Stimulated activated naive CD4-positive, alpha-beta T cell treated with Interleukin-2 at 50 U/mL for 16 hours (primary cell): Measurements from ENCODE around the gene MAST2.
"Not testable (repeated sequence)": the region's sequence is repeated elsewhere in the genome, so short reads cannot be mapped to it uniquely, and the experiment has no call there.

Experiments used
- DNase-seq: peaks from one replicate; lab custom pipeline; 2025; lab: John Stamatoyannopoulos, UW

Gene MAST2

DNA sequence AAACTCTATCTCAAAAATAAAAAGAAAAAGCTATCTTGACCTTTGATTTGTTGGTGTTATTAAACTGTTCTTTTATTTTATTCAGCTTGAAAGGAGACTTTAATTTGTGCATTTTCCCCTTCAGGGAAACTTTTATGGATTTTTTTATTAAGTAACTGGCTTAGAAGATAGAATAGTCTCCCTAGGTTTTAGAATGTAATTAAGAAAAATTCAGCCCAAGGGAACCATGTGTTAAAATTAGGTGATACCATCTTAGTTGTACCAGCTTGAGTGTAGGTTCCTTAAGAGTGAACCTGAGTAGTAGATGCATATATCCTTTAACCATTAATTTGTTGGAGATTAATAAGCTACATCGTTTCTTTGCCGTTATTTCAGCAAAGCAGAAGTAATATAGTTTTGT, 11.4 kb downstream of the MAST2 start:
- DNase-seq, result no peak

DNA sequence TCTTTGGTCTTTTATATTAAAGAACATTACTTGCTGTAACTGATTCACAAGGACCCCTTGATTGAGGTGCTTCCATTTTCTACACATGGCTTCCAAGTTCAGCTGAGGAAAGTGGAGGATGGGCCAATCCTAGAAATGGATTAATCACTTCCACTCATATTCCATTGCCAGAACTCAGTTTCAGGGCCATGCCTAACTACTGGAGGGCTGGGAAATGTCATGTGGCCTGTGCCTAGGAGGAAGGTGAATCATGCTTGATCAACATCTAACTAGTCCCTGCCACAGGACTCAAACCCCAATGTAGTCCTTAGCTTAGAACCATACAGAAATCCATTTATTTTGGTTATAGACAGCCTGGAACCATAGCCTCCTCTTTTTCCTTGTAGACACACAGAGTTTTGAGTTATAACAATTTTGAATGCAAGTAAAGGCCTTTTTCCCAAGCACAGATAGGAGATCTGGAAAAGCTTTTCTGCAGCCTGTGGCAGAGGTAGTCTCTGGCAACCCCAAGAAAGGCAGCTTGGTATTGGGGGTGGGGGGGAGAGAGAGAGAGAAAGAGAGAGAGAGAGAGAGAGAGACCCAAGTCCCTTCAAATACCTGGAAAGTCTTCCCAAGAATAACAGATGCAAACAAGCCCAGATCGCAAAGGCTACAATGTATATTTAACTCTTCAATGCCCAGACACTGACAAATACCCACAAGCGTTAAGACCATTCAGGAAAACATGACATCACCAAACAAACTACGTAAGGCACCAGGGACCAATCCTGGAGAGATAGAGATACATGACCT, 12.5 kb downstream of the MAST2 start:
- DNase-seq, result no peak

DNA sequence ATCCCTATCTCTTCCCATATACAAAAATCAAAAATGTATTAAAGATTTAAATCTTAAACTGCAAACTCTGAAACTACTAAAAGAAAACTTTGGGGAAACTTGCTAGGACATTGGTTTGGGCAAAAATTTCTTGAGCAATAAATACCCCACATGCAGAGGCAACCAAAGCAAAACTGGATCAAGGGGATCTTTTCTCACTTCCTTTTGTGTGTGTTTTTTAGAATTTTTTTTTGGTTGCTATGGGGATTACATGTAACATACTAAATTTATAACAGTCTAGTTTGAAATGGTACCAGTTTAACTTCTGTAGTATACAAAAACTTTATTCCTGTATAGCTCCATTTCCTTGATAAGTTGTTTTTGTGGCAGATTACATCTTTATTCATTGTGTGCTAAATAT, 16.8 kb downstream of the MAST2 start:
- no peak for DNase-seq

DNA sequence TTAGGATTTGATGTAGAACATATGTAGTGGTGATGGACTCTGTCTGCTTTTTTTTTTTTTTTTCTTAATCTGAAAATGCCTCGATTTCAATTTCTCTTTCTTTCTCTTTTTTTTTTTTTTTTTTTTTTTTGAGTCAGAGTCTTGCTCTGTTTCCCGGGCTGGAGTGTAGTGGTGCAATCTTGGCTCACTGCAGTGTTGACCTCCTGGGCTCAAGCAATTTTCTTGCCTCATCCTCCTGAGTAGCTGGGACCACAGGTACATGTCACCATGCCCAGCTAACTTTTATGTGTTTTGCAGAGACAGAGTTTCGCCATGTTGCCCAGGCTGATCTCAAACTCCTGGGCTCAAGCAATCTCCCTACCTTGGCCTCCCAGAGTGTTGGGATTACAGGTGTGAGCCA, 17.4 kb downstream of the MAST2 start:
- DNase-seq, result no peak

DNA sequence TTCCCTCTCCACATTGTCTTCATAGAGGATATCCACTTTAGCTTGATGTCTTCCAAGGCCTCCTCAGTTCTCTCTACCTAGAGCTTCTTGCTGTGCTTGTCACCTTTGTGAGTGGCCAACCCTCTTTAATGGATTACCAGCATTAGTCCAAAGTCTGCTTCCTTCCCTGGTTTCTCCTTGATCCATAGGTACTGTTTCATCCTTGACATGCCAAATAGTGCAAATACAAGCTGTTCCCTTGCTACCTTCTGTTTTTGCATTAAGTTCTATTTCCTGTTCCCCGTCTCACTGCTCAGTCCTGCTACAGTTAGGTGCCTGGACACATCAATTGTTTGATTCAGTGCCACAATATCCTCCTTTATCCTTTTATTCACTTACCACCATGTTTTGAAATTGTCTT, 19.2 kb downstream of the MAST2 start:
- no peak for DNase-seq

DNA sequence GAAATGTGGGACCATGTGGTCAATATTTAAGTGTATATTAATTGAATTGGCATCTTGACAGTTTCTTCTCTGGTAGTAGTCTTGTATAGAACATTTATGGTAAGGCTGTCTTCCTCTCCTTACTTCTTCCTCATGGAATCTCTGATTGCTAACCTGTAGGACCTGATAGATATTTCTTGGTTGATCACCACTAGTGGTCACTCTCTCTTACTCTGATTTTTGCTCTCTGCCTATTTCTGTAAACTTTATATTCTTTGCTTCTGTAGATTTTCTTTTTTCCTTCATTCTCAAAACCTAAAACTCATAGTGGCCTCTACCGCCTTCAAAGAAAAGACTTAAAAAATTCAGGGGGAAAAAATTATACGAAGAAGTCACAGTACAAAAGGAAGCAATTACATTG, 21.2 kb downstream of the MAST2 start:
- no peak for DNase-seq

DNA sequence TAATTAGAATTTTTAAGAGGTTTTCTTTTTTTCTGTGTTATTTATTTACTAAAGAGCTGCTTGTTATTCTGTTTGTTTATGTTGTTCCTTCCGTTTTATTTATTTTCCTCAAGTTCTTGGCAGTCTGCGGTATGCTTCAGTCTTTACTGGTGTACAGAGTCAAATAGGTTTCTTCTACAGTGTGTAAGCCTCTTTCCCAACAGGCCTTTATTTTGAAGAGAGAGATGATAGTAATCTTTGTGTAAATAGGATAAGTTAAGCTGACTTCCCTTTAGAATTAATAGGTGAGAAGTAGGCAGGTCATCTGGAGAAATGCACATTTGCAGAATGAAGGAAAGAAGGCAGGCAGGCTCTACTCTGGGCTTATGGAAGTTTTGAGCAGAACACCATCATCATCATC, 23.8 kb downstream of the MAST2 start:
- no peak for DNase-seq

DNA sequence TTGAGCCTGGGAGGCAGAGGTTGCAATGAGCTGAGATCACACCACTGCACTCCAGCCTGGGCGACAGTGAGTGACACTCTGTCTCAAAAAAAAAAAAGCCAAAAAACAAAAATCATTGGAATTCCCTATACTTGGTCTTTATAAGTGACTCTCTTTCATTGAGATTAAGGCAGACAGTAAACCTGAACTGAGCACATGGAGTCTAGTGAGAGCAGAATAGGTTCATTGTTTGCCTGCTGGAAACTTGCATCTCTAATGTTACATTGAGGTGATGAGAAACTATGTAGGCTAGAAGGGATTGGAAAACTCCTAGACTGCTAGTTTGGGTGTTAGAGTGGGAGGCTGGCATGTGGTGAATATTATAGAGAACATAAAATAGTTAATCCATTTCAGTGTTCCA, 25.4 kb downstream of the MAST2 start:
- DNase-seq, result no peak

DNA sequence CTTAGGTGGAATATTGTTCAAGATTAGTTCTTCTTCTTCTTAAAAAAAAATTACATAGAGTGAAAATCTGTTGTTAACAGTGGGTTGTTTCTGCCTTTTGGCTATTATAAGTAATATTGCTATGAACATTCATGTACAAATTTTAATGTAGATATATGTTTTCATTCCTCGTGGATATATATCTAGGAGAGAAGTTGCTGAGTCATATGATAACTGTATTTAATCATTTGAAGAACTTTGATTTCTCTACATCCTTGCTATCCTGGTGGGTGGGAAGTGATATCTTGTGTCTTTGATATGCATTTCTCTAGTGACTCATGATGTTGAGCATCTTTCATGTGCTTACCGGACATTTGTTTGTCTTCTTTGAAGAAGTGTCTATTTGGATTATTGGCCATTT, 29.9 kb downstream of the MAST2 start:
- DNase-seq, result no peak

DNA sequence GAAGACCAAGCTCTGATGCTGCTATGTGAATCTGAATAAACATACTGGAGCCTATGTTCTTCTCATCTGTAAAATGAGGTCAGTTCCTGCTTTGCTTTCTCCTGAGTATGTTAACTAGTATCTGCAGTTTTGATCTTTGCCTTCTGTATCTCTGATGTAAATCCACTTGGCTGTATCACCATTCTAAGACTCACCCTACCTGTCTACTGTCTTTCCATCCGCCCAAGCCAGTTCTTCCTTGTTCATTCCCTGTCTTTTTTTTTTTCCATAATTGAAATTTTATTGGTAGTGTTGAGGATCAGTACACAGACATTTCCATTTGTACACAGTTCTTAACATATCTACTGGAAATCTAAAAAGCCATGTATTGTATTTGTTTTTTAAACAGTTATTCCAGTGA, 31.3 kb downstream of the MAST2 start:
- DNase-seq, result no peak

DNA sequence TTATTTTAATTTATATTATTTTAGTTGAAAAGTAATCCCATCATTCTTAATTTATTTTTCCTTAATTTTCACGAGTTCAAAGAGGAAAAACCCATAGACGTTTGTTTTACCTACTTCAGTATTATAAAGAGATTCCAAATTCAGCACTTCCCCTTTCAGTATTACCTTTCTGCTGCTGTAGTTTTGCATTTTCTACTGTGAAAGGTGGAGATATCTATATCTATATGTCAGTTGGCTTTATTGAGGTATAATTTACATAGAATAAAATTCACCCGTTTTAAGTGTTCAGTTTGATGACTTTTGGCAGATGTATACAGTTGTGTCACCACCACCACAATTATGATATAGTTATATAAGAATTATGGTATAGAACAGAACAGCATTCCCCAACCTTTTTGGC, 33.0 kb downstream of the MAST2 start:
- DNase-seq, result no peak

DNA sequence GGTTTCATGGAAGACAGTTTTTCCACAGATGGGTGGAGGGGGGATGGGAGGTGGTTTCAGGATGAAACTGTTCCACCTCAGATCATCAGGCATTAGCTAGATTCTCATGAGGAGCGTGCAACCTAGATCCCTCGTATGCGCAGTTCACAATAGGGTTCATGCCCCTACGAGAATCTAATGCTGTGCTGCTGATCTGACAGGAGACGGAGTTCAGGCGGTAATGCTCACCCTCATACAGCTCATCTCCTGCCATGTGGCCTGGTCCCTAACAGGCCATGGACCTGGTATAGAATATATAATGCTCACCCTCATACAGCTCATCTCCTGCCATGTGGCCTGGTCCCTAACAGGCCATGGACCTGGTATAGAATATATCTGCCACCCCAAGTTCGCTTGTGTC, 33.4 kb downstream of the MAST2 start:
- not testable (repeated sequence) for DNase-seq

DNA sequence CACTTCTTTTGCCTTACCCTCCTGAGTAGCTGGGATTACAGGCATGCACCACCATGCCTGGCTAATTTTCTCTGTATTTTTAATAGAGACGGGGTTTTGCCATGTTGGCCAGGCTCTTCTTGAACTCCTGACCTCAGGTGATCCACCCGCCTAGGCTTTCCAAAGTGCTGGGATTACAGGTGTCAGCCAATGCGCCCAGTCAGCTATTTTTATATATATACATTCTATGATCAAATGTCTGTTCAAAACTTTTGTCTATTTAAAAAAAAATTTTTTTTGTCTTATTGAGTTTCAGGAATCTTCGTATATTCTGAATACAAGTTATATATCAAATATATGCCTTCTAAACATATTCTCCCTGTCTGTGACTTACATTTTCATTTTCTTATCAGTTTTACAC, 34.9 kb downstream of the MAST2 start:
- DNase-seq, result not testable (repeated sequence)

DNA sequence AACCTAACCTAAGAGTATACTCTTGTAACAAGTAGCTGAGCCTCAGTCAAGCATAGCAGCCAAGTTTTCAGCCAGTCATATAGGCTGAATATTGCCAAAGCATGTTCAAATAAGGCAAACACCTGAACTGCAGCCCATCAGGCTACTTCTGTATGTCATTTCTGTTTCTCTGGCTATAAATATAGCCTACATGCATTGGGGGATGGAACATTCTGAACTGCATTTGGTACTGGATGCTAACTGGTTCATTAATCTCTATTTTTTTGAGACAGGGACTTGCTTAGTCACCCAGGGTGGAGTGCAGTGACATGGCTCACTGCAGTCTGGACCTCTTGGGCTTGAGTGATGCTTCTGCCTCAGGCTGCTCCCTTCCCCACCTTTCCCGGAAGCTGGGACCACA, 37.3 kb downstream of the MAST2 start:
- DNase-seq, result no peak

DNA sequence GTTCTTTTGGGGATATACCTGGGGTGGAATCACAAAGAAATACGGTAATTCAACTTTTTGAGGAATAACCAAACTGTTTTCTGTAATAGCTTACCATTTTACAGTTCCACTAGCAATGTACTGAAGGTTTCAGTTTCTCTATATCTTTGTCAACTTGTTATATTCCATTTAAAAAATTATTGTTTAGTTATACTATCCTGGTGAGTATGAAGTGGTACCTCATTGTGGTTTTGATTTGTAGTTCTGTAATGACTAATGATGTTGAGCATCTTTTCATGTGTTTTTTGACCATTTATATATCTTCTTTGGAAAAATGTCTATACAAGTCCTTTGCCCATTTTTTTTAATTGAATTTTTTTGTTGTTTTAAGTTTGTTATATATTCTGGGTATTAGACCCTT, 39.4 kb downstream of the MAST2 start:
- DNase-seq, result no peak

DNA sequence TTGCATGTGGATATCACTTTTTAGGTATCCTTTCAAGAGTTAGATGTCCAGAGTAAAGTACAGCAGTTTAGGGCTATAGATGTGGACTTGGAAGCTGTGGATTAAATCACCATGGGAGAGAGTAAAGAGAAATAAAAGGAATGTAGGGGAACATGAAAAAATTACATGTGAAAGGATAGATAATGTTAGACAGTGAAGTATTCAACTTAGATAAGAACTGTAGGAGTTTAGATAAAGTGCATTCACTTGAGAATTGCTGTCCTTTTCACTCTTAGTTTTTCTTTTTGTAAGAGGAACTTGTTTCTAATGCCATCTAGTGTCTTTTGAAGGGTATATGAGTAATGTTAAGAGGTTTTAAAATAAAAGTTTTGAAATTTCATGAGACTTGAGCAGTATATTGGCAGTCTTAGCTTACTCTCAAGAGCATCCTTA, 40.1 kb downstream of the MAST2 start:
- DNase-seq, result no peak

DNA sequence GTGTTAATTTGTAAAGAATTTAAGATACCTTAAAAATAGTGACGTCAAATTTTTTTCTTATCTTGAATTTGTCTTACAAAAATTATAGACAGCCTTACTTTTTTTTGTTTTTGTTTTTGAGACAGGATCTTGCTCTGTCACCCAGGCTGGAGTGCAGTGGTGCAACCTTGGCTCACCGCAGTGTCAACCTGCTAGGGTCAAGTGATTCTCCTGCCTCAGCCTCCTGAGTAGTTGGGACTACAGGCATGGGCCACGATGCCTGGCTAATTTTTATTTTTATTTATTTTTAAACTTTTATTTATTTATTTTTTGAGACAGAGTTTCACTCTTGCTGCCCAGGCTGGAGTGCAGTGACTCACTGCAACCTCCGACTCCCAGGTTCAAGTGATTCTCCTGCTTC, 40.6 kb downstream of the MAST2 start:
- DNase-seq, result not testable (repeated sequence)

DNA sequence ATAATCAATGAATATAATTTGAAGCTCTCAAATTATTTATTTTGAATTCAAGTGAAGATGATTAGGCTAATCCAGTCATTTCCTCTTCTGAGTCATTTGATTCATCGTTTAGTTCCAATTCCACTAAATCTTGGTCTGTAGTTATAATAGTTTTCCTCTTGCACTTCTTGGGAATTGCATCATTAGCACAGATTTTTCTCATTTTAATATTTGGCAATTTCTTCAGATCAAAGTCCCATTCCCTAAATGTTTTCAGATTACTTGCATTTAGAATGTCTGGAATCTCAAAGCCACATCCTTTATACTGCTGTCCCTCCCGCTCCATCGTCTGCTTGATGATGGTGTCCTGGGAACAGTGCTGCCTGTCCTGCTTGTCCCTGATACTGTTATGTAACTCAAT, 43.5 kb downstream of the MAST2 start:
- DNase-seq, result no peak

DNA sequence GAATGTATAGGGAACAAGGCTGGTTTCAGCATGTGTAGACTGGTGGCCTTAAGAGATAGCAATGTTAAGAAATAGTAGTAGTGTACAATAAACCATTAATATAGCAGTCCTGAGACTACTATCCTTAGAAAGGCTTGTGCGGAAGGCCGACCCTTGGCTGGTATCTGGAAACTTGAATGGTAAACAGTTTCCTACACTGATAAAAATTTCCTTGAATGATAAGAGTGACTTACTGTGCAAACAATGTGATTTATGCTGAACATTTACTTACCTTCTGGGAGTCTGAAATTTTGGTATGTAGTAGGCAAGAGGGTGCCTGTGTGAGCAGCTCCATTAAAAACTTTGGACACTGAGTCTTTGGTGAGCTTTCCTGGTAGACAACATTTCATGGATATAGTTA, 44.7 kb downstream of the MAST2 start:
- DNase-seq, result no peak

DNA sequence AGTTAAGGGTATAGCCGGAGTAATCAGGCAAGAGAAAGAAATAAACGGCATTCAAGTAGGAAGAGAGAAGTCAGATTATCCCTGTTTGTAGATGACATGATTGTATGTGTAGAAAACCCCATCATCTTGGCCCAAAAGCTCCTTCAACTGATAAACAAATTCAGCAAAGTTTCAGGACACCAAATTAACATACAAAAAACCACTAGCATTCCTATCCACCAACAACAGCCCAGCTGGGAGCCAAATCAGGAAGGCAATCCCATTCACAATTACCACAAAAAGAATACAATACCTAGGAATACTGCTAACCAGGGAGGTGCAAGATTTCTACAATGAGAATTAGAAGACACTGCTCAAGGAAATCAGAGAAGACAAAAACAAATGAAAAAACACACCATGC, 45.3 kb downstream of the MAST2 start:
- DNase-seq, result no peak

DNA sequence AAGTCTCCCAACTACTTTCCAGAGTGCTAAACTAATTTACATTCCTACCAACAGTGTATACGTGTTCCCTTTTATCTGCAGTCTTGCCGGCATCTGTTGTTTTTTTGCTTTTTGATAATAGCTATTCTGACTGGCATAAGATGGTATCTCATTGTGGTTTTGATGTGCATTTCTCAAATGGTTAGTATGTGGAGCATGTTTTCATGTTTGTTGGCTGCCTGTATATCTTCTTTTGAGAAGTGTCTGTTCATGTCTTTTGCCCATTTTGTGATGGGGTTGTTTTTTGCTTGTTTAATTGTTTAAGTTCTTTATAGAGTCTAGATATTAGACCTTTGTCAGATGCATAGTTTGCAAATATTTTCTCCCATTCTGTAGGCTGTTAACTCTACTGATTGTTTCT, 46.6 kb downstream of the MAST2 start:
- no peak for DNase-seq

DNA sequence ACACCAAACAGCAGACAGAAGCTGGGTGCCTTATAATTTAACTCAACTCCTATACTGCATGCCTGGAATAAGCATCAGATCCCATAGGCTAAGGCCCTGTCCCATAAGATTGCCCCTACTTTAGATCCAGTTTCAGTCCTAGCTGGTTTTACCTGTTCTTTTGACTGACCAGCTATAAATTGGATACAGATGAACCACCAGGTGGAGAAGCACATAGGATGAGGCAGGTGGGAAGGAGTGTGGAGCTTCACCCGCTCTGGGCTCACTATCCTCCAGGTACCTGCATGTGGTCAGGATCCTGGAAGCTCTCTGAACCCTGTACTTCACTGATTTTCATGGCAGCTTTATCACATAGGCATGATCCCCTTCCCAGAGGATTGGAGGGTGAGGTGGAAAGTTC, 51.3 kb downstream of the MAST2 start:
- DNase-seq, result no peak

DNA sequence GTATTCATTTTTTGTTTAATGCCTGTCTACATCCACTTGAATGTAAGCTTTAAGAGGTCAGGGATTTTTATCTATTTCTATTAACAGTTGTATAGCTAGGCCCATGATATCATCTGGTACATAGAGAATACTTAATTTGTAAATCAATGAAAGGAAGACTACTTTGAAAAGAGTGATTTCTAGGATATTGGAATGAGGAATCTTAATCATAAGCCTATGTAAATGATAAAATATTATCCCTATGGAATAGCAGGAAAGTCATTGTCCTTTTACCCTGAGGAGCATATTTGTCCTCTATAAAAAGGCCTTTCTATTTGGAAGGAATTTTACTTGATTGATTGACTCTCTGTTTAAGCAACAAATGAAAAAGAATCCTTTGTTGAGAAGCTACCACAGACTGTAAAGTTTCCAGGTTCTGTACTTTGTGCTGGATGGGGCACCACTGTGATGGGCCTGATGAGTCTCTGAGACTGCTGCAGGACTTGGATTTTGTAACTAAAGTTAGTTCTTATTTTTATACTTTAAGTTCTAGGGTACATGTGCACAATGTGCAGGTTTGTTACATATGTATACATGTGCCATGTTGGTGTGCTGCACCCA, 53.8 kb downstream of the MAST2 start:
- no peak for DNase-seq
